Suppressor macrophage treated with lipopolysaccharide for 1 hour (primary cell): ENCODE data around the gene PPP1R3C.

Source experiments
- DNase-seq, 3 donors: peaks; one replicate each; pipeline ENCODE4 v3.0.0-alpha.2; 2020 to 2022

The PPP1R3C gene

GRCh38 chr10:91597197-91597881 is 35.5 kb downstream of the PPP1R3C start:
- DNase-seq = no peak

- DNase-seq = no peak
Measured at GRCh38 chr10:91596825-91597196, 36.1 kb downstream of the PPP1R3C start.

- DNase-seq = no peak
Measured at GRCh38 chr10:91593834-91594233, 39.0 kb downstream of the PPP1R3C start.

GRCh38 chr10:91593366-91593765 is 39.5 kb downstream of the PPP1R3C start:
- DNase-seq = no peak

GRCh38 chr10:91592266-91592975 is 40.5 kb downstream of the PPP1R3C start:
- DNase-seq = no peak

GRCh38 chr10:91591797-91592174 is 41.1 kb downstream of the PPP1R3C start:
- no peak for DNase-seq

- DNase-seq = peak in 1 of 3 donors; percentile 10
Measured at GRCh38 chr10:91590904-91591796, 41.7 kb downstream of the PPP1R3C start.

- DNase-seq = no peak
Measured at GRCh38 chr10:91590142-91590903, 42.5 kb downstream of the PPP1R3C start.

GRCh38 chr10:91589658-91590035 is 43.2 kb downstream of the PPP1R3C start:
- DNase-seq = no peak

GRCh38 chr10:91589015-91589657 is 43.7 kb downstream of the PPP1R3C start:
- DNase-seq = no peak

- DNase-seq = peak in 1 of 3 donors; percentile 27
Measured at GRCh38 chr10:91587710-91588638, 44.9 kb downstream of the PPP1R3C start.

GRCh38 chr10:91582153-91582554 is 50.7 kb downstream of the PPP1R3C start:
- DNase-seq = no peak

- DNase-seq = no peak
Measured at GRCh38 chr10:91579329-91579985, 53.4 kb downstream of the PPP1R3C start.
